Measurements from ENCODE around the gene CSMD2.

- no peak for TF ChIP-seq CTCF (IDR thresholded peaks at IDR 0.05 in 4 of 5, conservative IDR thresholded peaks at IDR 0.05 in 1 of 5)
- TF ChIP-seq POLR2A (IDR thresholded peaks at IDR 0.05) = no peak
Measured at GRCh38 chr1:33643216-33643615, 521.8 kb downstream of the CSMD2 start.

Measured in gastrocnemius medialis (tissue), 4 donors.